Mesendoderm (in vitro differentiated cells): ENCODE measurements around the gene FOXP4. TPM values are rescaled to one million over a fixed set of nuclear protein-coding genes. Genes with fewer than 3 reads are reported as not detected.

Source experiments
- DNase-seq: peaks from one replicate; pipeline ENCODE4 v3.0.0; 2013
- H2AK5ac ChIP-seq: 2 replicates; pipeline ENCODE4 v1.6.1; 2013; ENCODE audit warnings: low read length, inconsistent platforms
- H2BK120ac ChIP-seq: 2 replicates; pipeline ENCODE4 v1.6.1; 2013; ENCODE audit warnings: low read depth, mild to moderate bottlenecking, low read length, moderate library complexity, mixed read lengths
- H2BK15ac ChIP-seq: replicated peaks from 2 replicates; pipeline ENCODE4 v1.6.1; 2013; ENCODE audit warnings: low read depth, mild to moderate bottlenecking, moderate library complexity
- H2BK5ac ChIP-seq: 2 replicates; pipeline ENCODE4 v1.6.1; 2013; ENCODE audit warnings: low read length, inconsistent platforms
- H3K18ac ChIP-seq: 2 replicates; pipeline ENCODE4 v1.6.1; 2013; ENCODE audit warnings: mild to moderate bottlenecking, low read length, mixed read lengths
- H3K23ac ChIP-seq: one replicate; pipeline ENCODE4 v1.6.1; 2013; ENCODE audit warnings: low read length
- H3K27ac ChIP-seq: 2 replicates; pipeline ENCODE4 v1.5.1; 2013; ENCODE audit warnings: low read depth, mild to moderate bottlenecking, inconsistent platforms, low read length, moderate library complexity
- H3K27me3 ChIP-seq: 2 replicates; pipeline ENCODE4 v1.6.1; 2013; ENCODE audit warnings: low read length, control low read depth, mild to moderate bottlenecking, inconsistent platforms; ENCODE audit not compliant: insufficient read depth, poor library complexity
- H3K36me3 ChIP-seq: 2 replicates; pipeline ENCODE4 v1.6.1; 2013; ENCODE audit warnings: low read length, inconsistent platforms; ENCODE audit not compliant: control insufficient read depth, insufficient read depth
- H3K4ac ChIP-seq: one replicate; pipeline ENCODE4 v1.6.1; 2013; ENCODE audit warnings: low read depth, mild to moderate bottlenecking, low read length, moderate library complexity
- H3K4me1 ChIP-seq: 2 replicates; pipeline ENCODE4 v1.6.1; 2013; ENCODE audit warnings: low read depth, low read length, inconsistent platforms; ENCODE audit not compliant: control insufficient read depth
- H3K4me2 ChIP-seq: 2 replicates; pipeline ENCODE4 v1.6.1; 2013; ENCODE audit warnings: low read length
- H3K4me3 ChIP-seq: 2 replicates; pipeline ENCODE4 v1.5.1; 2013; ENCODE audit warnings: mild to moderate bottlenecking, low read length
- H3K56ac ChIP-seq: one replicate; pipeline ENCODE4 v1.6.1; 2013; ENCODE audit warnings: low read length
- H3K79me1 ChIP-seq: 2 replicates; pipeline ENCODE4 v1.6.1; 2013; ENCODE audit warnings: low read length, inconsistent platforms
- H3K79me2 ChIP-seq: 2 replicates; pipeline ENCODE4 v1.6.1; 2013; ENCODE audit warnings: mild to moderate bottlenecking, low read length; ENCODE audit not compliant: control insufficient read depth, insufficient read depth
- H3K9ac ChIP-seq: 2 replicates; pipeline ENCODE4 v1.6.1; 2013; ENCODE audit warnings: low read length, inconsistent platforms
- H4K5ac ChIP-seq: one replicate; pipeline ENCODE4 v1.6.1; 2013; ENCODE audit warnings: low read length
- H4K8ac ChIP-seq: one replicate; pipeline ENCODE4 v1.6.1; 2013; ENCODE audit warnings: low read depth, mild to moderate bottlenecking, control low read depth, low read length, moderate library complexity
- WGBS: extraction: QIAGEN DNeasy Blood & Tissue Kit; methylation state at CpG from one replicate; pipeline ENCODE4 v1.1.7; 2013; ENCODE audit warnings: low lambda C conversion rate, missing lambda C conversion rate; ENCODE audit not compliant: insufficient coverage; ENCODE audit errors: extremely low coverage; 5-methylcytosine and 5-hydroxymethylcytosine counted together
- polyA plus RNA-seq, 2 experiments: library from polyadenylated mRNA; stranded (reverse); fragments of 200-250 nt; gene quantifications; one replicate each; pipeline ENCODE4 v1.2.3, GENCODE V29; 2013

FOXP4 gene, protein sequence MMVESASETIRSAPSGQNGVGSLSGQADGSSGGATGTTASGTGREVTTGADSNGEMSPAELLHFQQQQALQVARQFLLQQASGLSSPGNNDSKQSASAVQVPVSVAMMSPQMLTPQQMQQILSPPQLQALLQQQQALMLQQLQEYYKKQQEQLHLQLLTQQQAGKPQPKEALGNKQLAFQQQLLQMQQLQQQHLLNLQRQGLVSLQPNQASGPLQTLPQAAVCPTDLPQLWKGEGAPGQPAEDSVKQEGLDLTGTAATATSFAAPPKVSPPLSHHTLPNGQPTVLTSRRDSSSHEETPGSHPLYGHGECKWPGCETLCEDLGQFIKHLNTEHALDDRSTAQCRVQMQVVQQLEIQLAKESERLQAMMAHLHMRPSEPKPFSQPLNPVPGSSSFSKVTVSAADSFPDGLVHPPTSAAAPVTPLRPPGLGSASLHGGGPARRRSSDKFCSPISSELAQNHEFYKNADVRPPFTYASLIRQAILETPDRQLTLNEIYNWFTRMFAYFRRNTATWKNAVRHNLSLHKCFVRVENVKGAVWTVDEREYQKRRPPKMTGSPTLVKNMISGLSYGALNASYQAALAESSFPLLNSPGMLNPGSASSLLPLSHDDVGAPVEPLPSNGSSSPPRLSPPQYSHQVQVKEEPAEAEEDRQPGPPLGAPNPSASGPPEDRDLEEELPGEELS
- 9.2 TPM for polyA plus RNA-seq (2013, experiment 1 of 2)
- polyA plus RNA-seq (2013, experiment 2 of 2) = 8.4 TPM

DNA sequence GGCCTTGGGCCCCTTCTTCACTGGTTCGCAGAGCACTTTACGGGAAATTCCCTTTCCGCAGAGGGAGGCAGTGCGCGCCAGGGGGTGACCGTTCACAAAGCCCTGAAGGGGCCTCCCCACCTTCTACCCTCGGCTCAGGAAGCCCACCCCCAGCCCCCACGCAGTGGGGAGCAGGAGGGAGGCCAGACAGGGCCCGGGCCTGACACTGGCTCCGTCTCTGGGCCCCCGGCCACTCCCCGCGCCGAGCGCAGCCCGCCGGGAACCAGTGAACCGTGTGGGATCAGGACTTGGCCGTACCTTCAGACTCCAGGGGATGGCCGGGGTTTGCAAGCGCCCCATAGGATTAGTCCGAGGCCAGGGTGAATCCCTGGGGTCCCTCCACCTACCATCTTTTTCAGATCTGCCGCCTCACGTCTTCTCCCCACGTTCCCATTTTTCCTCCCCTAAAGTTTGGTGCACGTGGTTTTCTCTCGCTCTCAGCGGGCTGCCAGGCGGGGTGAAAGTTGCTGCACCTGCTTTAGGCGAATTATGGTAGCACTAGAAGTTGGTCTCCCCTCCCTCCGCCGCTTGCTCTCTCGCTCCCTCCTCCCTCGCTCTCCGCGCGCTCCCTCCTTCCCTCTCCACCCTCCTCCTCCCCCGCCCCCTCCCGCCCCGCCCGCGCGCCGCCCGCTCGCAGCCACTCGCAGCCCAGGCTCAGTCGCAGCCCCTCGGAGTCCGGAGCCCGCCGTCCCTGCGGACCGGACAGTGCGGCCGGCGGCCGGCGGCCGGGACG, at the start of gene FOXP4:
Gene FOXP4 (plus strand): TSS at position 679 of the 772 bp plus-strand sequence. CDS start 19,380 bp downstream, outside the sequence.
- peaks cover 11% of the 10 kb centered on the region for H3K27me3 ChIP-seq

DNA sequence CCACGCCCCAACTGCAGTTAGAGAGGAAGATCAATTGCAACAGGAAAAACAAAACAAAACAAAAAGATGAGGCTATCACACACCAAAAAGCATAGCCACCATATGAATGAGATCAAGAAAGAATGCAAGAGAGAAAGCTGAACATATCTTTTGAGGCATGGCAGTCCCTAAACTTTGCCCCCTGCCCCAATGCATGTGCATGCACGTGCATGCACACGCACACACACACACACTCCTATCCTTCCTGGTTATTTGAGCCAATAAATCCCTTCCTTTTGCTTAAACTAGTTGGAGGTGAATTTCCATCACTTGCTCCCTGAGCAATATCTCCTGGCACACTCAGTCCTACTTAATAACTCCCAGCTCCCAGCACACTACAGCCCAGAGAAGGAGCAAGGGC, 48.6 kb upstream of the FOXP4 start:
- Histone ChIP-seq H3K4me3 (no peak overlapping the region), H4K8ac (no peak overlapping the region), H3K27ac (no peak overlapping the region), H3K79me2 (no peaks in the 10 kb centered on the region), H3K79me1 (no peaks in the 10 kb centered on the region), H3K4ac (no peak overlapping the region), H2BK120ac (no peak overlapping the region), H2AK5ac (no peak overlapping the region), H3K23ac (no peak overlapping the region), H3K4me1 (peaks cover 13% of the 10 kb centered on the region), H3K9ac (no peak overlapping the region), H3K36me3 (no peaks in the 10 kb centered on the region), H3K18ac (no peak overlapping the region), H3K27me3 (no peaks in the 10 kb centered on the region), H4K5ac (no peak overlapping the region), H3K56ac (no peak overlapping the region), H3K4me2 (no peak overlapping the region), H2BK15ac (no peak overlapping the region), H2BK5ac (no peak overlapping the region)
- WGBS = no CpG with 5 or more reads among the region's 3 CpGs
- no peak for DNase-seq

More for the DNA sequence above, at the start of gene FOXP4:
- Histone ChIP-seq H2BK5ac (peak within 1 kb of the TSS; percentile 48), H3K27ac (peak within 1 kb of the TSS; percentile 68), H3K4me3 (peak within 1 kb of the TSS; percentile 95), H3K4me1 (peaks cover 13% of the 10 kb centered on the region), H3K9ac (peak within 1 kb of the TSS; percentile 91), H4K8ac (no peak within 1 kb of the TSS), H4K5ac (no peak within 1 kb of the TSS), H3K79me1 (peaks cover 10% of the 10 kb centered on the region), H2AK5ac (no peak within 1 kb of the TSS), H3K18ac (peak within 1 kb of the TSS; percentile 89), H3K23ac (peak within 1 kb of the TSS; percentile 97), H3K36me3 (no peaks in the 10 kb centered on the region), H2BK15ac (no peak within 1 kb of the TSS), H3K4ac (peak within 1 kb of the TSS; percentile 82), H3K4me2 (peak within 1 kb of the TSS; percentile 96), H3K79me2 (peaks cover 17% of the 10 kb centered on the region), H3K56ac (peak within 1 kb of the TSS; percentile 94), H2BK120ac (peak within 1 kb of the TSS; percentile 32)
- WGBS = no CpG with 5 or more reads among the region's 61 CpGs
- DNase-seq = peak; percentile 97

DNA sequence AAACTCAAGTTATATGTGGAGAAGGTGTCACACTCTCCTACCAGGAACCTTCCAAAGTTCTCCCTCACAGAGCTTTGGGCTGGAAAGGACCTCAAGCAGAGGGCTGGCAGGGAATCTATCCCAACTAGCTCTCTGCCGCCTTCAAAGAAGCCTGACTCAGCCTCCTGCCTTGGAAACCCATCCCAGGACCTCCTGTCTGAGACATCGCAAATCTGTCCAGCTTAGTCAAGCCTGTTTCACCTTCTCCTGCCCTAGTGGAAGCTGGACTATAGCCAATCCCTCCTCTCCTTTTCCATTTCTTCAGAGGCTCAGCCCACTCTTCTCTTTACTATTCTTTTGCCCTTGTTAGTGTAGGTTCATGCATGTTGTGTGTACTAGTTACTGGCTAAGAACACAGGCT, 48.2 kb upstream of the FOXP4 start:
- H3K4me2 ChIP-seq = no peak overlapping the region
- no peak overlapping the region for H2AK5ac ChIP-seq
- no peak overlapping the region for H4K5ac ChIP-seq
- no peaks in the 10 kb centered on the region for H3K27me3 ChIP-seq
- H3K4ac ChIP-seq = no peak overlapping the region
- no peak overlapping the region for H4K8ac ChIP-seq
- H3K18ac ChIP-seq = no peak overlapping the region
- no peak for DNase-seq
- H3K23ac ChIP-seq = no peak overlapping the region
- peaks cover 16% of the 10 kb centered on the region for H3K4me1 ChIP-seq
- H3K79me2 ChIP-seq = no peaks in the 10 kb centered on the region
- H3K36me3 ChIP-seq = no peaks in the 10 kb centered on the region
- H2BK120ac ChIP-seq = no peak overlapping the region
- no peak overlapping the region for H2BK15ac ChIP-seq
- H3K79me1 ChIP-seq = no peaks in the 10 kb centered on the region
- no peak overlapping the region for H3K4me3 ChIP-seq
- H3K27ac ChIP-seq = no peak overlapping the region
- H2BK5ac ChIP-seq = no peak overlapping the region
- WGBS = no CpG with 5 or more reads among the region's 2 CpGs
- no peak overlapping the region for H3K56ac ChIP-seq
- no peak overlapping the region for H3K9ac ChIP-seq

DNA sequence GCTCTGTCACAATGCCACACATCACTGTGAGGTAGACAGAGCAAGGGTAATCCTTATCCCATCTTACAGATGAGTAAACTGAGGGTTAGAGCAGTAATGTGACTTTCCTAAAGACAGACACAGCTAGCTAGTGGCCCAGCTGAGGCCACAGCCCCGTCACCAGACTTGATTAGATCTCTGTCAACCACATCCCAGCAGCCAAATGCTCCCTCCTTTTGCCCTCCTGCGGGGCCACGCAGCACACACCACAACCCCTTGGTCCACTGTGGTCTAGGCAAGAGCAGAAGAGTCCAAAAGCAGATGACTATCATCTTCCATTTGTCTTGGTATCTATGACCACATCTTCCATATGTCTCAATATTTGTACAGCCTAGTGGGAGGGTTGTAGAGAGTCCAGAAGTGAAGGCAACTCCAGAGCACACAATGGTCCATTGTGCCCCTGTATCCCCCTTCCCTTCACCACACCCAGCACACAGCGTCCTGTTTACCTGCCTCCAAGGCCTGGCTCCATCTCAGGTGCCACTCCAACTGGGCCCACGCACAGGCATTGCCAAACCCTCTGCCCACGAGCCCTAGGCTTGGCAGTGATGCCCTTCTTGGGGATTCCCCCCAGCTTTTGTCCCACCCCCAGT, 47.1 kb upstream of the FOXP4 start:
- no peak overlapping the region for H3K4me2 ChIP-seq
- H4K5ac ChIP-seq = no peak overlapping the region
- H2BK5ac ChIP-seq = no peak overlapping the region
- H2AK5ac ChIP-seq = no peak overlapping the region
- H3K27ac ChIP-seq = no peak overlapping the region
- H2BK15ac ChIP-seq = no peak overlapping the region
- no peak overlapping the region for H2BK120ac ChIP-seq
- no peaks in the 10 kb centered on the region for H3K79me2 ChIP-seq
- H3K9ac ChIP-seq = no peak overlapping the region
- H3K18ac ChIP-seq = no peak overlapping the region
- no peak overlapping the region for H3K4me3 ChIP-seq
- H3K79me1 ChIP-seq = no peaks in the 10 kb centered on the region
- H3K56ac ChIP-seq = peak overlapping the region; percentile 10
- no peaks in the 10 kb centered on the region for H3K27me3 ChIP-seq
- no peak for DNase-seq
- no peak overlapping the region for H3K23ac ChIP-seq
- no peak overlapping the region for H4K8ac ChIP-seq
- H3K36me3 ChIP-seq = no peaks in the 10 kb centered on the region
- WGBS = no CpG with 5 or more reads among the region's 6 CpGs
- H3K4me1 ChIP-seq = peaks cover 11% of the 10 kb centered on the region
- no peak overlapping the region for H3K4ac ChIP-seq

GRCh38 chr6:41500561-41500960, 45.6 kb upstream of the FOXP4 start:
- no peak overlapping the region for H4K5ac ChIP-seq
- H2BK15ac ChIP-seq = no peak overlapping the region
- H3K23ac ChIP-seq = no peak overlapping the region
- no CpG with 5 or more reads among the region's 3 CpGs for WGBS
- H2AK5ac ChIP-seq = no peak overlapping the region
- H3K4ac ChIP-seq = no peak overlapping the region
- DNase-seq = no peak
- no peaks in the 10 kb centered on the region for H3K79me2 ChIP-seq
- H3K4me2 ChIP-seq = no peak overlapping the region
- H3K9ac ChIP-seq = no peak overlapping the region
- no peaks in the 10 kb centered on the region for H3K36me3 ChIP-seq
- no peak overlapping the region for H2BK5ac ChIP-seq
- no peak overlapping the region for H2BK120ac ChIP-seq
- no peaks in the 10 kb centered on the region for H3K79me1 ChIP-seq
- H3K27me3 ChIP-seq = no peaks in the 10 kb centered on the region
- H3K4me1 ChIP-seq = peaks cover 6% of the 10 kb centered on the region
- no peak overlapping the region for H3K27ac ChIP-seq
- no peak overlapping the region for H3K4me3 ChIP-seq
- H3K18ac ChIP-seq = no peak overlapping the region
- no peak overlapping the region for H4K8ac ChIP-seq
- H3K56ac ChIP-seq = no peak overlapping the region
